HepG2 (cell line): ENCODE results near the gene PTPRM.

Experiments
- CREB1 ChIP-seq, 2 experiments: fragments of 450-650 bp in 1 of 2; IDR thresholded peaks; 2 replicates each; pipeline ENCODE4 v1.6.1; 2016 to 2017; ENCODE audit warnings: control low read depth in 1 of 2, mild to moderate bottlenecking in 1 of 2, missing compliant biosample characterization in 1 of 2, missing genetic modification characterization in 1 of 2
- IRX3 ChIP-seq: sonication (generic); formaldehyde crosslinking; IDR thresholded peaks from 2 replicates; pipeline ENCODE4 v1.8.1; 2023; ENCODE audit warnings: mild to moderate bottlenecking, low read depth, missing genetic modification reagents, borderline replicate concordance
- MTF1 ChIP-seq: sonication (generic); formaldehyde crosslinking; IDR thresholded peaks from 2 replicates; pipeline ENCODE4 v1.5.0; 2020; ENCODE audit warnings: missing genetic modification reagents
- ONECUT2 ChIP-seq: sonication (generic); formaldehyde crosslinking; IDR thresholded peaks from 2 replicates; pipeline ENCODE4 v1.4.0; 2020; ENCODE audit warnings: missing genetic modification reagents
- RAD51 ChIP-seq: fragments of 450-650 bp; IDR thresholded peaks from 2 replicates; pipeline ENCODE4 v1.6.1; 2016; ENCODE audit warnings: borderline replicate concordance
- TBP ChIP-seq: sonication (generic); formaldehyde crosslinking; IDR thresholded peaks from 2 replicates; pipeline ENCODE4 v1.5.0; 2020; ENCODE audit warnings: missing genetic modification reagents
- ZBTB21 ChIP-seq: sonication (generic); formaldehyde crosslinking; IDR thresholded peaks from 2 replicates; pipeline ENCODE4 v1.4.0; 2020; ENCODE audit warnings: missing genetic modification reagents
- ZSCAN9 ChIP-seq: IDR thresholded peaks from 2 replicates; pipeline ENCODE4 v1.6.1; 2016; ENCODE audit warnings: borderline replicate concordance
- TF ChIP-seq, protein P1 (sequence below): IDR thresholded peaks from 2 replicates; pipeline ENCODE4 v1.6.1; 2016
- TF ChIP-seq, protein P2 (sequence below): IDR thresholded peaks from 2 replicates; pipeline ENCODE4 v1.6.1; 2016; ENCODE audit warnings: missing compliant biosample characterization, missing genetic modification reagents, borderline replicate concordance
- TF ChIP-seq, protein P3 (sequence below): IDR thresholded peaks from 2 replicates; pipeline ENCODE4 v1.6.1; 2012; ENCODE audit warnings: inconsistent platforms

- TF ChIP-seq RAD51 (no peak), ZSCAN9 (CRISPR knock-in tag) (no peak), ONECUT2 (CRISPR knock-in tag) (no peak), IRX3 (CRISPR knock-in tag) (no peak), MTF1 (CRISPR knock-in tag) (no peak), ZBTB21 (CRISPR knock-in tag) (no peak), CREB1 (IDR thresholded peaks at IDR 0.05) (no peak), CREB1 (CRISPR knock-in tag; IDR thresholded peaks at IDR 0.05) (no peak), TBP (CRISPR knock-in tag) (no peak)
- TF ChIP-seq, protein P1, sequence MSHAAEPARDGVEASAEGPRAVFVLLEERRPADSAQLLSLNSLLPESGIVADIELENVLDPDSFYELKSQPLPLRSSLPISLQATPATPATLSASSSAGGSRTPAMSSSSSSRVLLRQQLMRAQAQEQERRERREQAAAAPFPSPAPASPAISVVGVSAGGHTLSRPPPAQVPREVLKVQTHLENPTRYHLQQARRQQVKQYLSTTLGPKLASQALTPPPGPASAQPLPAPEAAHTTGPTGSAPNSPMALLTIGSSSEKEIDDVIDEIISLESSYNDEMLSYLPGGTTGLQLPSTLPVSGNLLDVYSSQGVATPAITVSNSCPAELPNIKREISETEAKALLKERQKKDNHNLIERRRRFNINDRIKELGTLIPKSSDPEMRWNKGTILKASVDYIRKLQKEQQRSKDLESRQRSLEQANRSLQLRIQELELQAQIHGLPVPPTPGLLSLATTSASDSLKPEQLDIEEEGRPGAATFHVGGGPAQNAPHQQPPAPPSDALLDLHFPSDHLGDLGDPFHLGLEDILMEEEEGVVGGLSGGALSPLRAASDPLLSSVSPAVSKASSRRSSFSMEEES (CRISPR knock-in tag) = no peak
- TF ChIP-seq, protein P2, sequence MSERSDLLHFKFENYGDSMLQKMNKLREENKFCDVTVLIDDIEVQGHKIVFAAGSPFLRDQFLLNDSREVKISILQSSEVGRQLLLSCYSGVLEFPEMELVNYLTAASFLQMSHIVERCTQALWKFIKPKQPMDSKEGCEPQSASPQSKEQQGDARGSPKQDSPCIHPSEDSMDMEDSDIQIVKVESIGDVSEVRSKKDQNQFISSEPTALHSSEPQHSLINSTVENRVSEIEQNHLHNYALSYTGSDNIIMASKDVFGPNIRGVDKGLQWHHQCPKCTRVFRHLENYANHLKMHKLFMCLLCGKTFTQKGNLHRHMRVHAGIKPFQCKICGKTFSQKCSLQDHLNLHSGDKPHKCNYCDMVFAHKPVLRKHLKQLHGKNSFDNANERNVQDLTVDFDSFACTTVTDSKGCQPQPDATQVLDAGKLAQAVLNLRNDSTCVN (CRISPR knock-in tag) = 0 out of 2 replicates have a peak, but pooled peaks have one; percentile 27
- TF ChIP-seq, protein P3, sequence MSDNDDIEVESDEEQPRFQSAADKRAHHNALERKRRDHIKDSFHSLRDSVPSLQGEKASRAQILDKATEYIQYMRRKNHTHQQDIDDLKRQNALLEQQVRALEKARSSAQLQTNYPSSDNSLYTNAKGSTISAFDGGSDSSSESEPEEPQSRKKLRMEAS = no peak
These were observed 634 bp downstream of the PTPRM start for GRCh38 chr18:7567474-7568425.
